Measurements from ENCODE around the gene PASK.

The PASK gene

GRCh38 chr2:241156971-241157441, 7.7 kb upstream of the PASK start:
- Histone ChIP-seq H3K4me2 (ENCODE audit: low read length) (no peak overlapping the region), H3K4me1 (peaks cover 4% of the 10 kb centered on the region), H3K36me3 (ENCODE audit: control insufficient read depth, insufficient read depth, low read length) (no peaks in the 10 kb centered on the region), H2AFZ (no peak overlapping the region), H3K27me3 (ENCODE audit: control insufficient read depth, insufficient read depth, low read length) (no peaks in the 10 kb centered on the region), H3K9me3 (ENCODE audit: control insufficient read depth, low read length) (no peaks in the 10 kb centered on the region), H3K9ac (no peak overlapping the region), H3K79me2 (no peaks in the 10 kb centered on the region), H3K27ac (no peak overlapping the region), H3K4me3 (ENCODE audit: low read depth, low read length) (no peak overlapping the region)
- TF ChIP-seq, protein P1, sequence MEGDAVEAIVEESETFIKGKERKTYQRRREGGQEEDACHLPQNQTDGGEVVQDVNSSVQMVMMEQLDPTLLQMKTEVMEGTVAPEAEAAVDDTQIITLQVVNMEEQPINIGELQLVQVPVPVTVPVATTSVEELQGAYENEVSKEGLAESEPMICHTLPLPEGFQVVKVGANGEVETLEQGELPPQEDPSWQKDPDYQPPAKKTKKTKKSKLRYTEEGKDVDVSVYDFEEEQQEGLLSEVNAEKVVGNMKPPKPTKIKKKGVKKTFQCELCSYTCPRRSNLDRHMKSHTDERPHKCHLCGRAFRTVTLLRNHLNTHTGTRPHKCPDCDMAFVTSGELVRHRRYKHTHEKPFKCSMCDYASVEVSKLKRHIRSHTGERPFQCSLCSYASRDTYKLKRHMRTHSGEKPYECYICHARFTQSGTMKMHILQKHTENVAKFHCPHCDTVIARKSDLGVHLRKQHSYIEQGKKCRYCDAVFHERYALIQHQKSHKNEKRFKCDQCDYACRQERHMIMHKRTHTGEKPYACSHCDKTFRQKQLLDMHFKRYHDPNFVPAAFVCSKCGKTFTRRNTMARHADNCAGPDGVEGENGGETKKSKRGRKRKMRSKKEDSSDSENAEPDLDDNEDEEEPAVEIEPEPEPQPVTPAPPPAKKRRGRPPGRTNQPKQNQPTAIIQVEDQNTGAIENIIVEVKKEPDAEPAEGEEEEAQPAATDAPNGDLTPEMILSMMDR (IDR thresholded peaks at IDR 0.05) = no peak

DNA sequence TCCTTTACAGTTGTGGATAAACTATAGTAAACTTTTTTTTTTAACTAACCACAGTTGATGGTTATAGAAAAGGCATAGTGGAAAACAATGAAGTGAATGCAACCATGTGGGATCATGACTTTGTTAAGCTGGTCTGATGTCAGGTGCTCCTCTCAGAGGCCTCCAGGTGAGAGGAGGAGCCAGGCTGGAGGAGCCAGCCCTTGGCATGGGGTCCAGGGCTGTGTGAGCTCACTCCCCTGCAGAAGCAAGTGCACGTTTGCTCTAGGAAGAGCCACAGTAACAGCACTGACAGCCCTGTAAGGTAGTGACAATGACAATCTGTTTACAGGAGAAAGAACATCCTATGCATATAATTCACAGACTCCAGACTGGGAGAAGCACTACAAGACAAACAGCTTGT, 6.7 kb upstream of the PASK start:
- Histone ChIP-seq H3K27ac (no peak overlapping the region), H3K36me3 (ENCODE audit: control insufficient read depth, insufficient read depth, low read length) (no peaks in the 10 kb centered on the region), H3K79me2 (no peaks in the 10 kb centered on the region), H3K9me3 (ENCODE audit: control insufficient read depth, low read length) (no peaks in the 10 kb centered on the region), H3K4me2 (ENCODE audit: low read length) (no peak overlapping the region), H3K4me3 (ENCODE audit: low read depth, low read length) (no peak overlapping the region), H2AFZ (no peak overlapping the region), H3K9ac (no peak overlapping the region), H3K27me3 (ENCODE audit: control insufficient read depth, insufficient read depth, low read length) (no peaks in the 10 kb centered on the region), H3K4me1 (peaks cover 9% of the 10 kb centered on the region)
- TF ChIP-seq, protein P1 (IDR thresholded peaks at IDR 0.05) = no peak

DNA sequence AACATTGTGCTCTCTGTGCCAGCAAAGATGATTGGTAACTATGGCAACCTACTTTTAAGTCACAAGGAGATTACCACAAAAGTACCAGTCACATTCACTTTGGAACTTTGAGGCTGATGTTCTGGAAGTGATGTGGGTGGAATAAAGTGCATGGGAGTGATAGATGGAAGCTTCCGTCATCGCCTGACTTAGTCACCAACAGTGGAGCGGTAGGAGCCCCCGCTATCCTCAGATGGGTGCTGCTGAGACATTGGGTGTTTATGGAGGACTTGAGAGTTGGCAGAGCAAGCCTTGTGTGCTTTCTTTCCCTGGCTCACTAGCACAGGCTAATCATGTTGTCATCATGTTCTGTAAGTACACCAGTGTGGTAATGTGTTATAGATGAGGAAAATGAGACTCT, 5.6 kb upstream of the PASK start:
- Histone ChIP-seq H3K4me2 (ENCODE audit: low read length) (no peak overlapping the region), H3K27me3 (ENCODE audit: control insufficient read depth, insufficient read depth, low read length) (no peaks in the 10 kb centered on the region), H3K36me3 (ENCODE audit: control insufficient read depth, insufficient read depth, low read length) (no peaks in the 10 kb centered on the region), H3K9ac (no peak overlapping the region), H3K9me3 (ENCODE audit: control insufficient read depth, low read length) (no peaks in the 10 kb centered on the region), H3K27ac (no peak overlapping the region), H3K4me1 (peaks cover 10% of the 10 kb centered on the region), H2AFZ (no peak overlapping the region), H3K4me3 (ENCODE audit: low read depth, low read length) (no peak overlapping the region), H3K79me2 (no peaks in the 10 kb centered on the region)
- TF ChIP-seq, protein P1 (IDR thresholded peaks at IDR 0.05) = no peak

GRCh38 chr2:241153616-241154015, 4.3 kb upstream of the PASK start:
- Histone ChIP-seq H3K27ac (no peak overlapping the region), H3K4me2 (ENCODE audit: low read length) (no peak overlapping the region), H3K9me3 (ENCODE audit: control insufficient read depth, low read length) (no peaks in the 10 kb centered on the region), H3K4me3 (ENCODE audit: low read depth, low read length) (no peak overlapping the region), H3K9ac (no peak overlapping the region), H3K36me3 (ENCODE audit: control insufficient read depth, insufficient read depth, low read length) (no peaks in the 10 kb centered on the region), H2AFZ (no peak overlapping the region), H3K27me3 (ENCODE audit: control insufficient read depth, insufficient read depth, low read length) (no peaks in the 10 kb centered on the region), H3K4me1 (peaks cover 13% of the 10 kb centered on the region), H3K79me2 (no peaks in the 10 kb centered on the region)
- TF ChIP-seq, protein P1 (IDR thresholded peaks at IDR 0.05) = no peak

DNA sequence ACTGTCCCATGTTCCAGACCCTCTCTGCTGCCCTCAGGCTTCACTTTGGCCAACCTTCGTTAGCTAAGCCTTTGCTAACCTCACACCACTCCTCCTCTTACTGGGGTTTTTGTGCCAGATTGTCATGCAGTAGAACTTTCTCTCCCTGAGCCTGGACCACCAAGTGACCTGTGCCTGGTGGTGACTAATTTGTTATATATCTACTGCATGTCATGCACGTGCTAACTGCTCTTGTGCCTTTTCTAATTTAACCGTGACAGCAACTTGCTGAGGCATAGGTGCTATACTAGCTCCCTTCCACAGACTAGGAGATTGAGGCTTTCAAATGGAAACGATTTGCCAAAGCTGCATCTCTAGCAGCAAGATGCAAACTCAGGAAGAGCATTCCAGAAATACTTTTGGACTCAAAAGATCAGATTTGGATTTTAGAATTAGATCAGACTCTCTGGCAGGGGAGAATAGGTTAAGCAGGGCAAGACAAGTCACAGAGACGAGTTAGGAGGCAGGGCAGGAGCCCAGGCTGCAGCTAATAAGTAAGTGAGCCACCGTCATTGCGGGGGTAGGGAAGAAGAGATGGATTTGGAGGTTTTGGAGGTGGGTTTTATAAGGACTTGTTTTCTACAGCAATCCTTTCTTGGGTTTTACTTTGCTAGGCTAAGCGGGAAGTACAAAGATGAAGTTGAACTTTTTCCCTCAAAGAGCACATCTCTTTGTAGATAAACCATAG, 2.8 kb upstream of the PASK start:
- TF ChIP-seq, protein P1 (IDR thresholded peaks at IDR 0.05) = no peak
- Histone ChIP-seq H3K4me2 (ENCODE audit: low read length) (no peak overlapping the region), H3K27ac (no peak overlapping the region), H3K4me3 (ENCODE audit: low read depth, low read length) (no peak overlapping the region), H3K9ac (no peak overlapping the region), H3K9me3 (ENCODE audit: control insufficient read depth, low read length) (no peaks in the 10 kb centered on the region), H3K27me3 (ENCODE audit: control insufficient read depth, insufficient read depth, low read length) (no peaks in the 10 kb centered on the region), H3K36me3 (ENCODE audit: control insufficient read depth, insufficient read depth, low read length) (no peaks in the 10 kb centered on the region), H3K4me1 (peaks cover 15% of the 10 kb centered on the region), H3K79me2 (peaks cover 5% of the 10 kb centered on the region), H2AFZ (no peak overlapping the region)
